Activated CD8-positive, alpha-beta T cell treated with anti-CD3 and anti-CD28 coated beads for 36 hours (primary cell): ENCODE measurements around the gene SAMD11. TPM values are rescaled to one million over a fixed set of nuclear protein-coding genes. Genes with fewer than 3 reads are reported as not detected.

Experiments
- ATAC-seq: fragments of 200-7000 bp; cut with Tn5 transposase; one replicate; pipeline ENCODE4 v1.10.0; 2021; ENCODE audit warnings: mild to moderate bottlenecking, moderate library complexity
- CTCF ChIA-PET: fragments of 350-600 bp; sonication (Branson Sonifier 250); formaldehyde crosslinking; loops from one replicate; lab custom pipeline; 2021; ENCODE audit warnings: antibody characterized with exemption; lab: Charles Lee
- POLR2A ChIA-PET: fragments of 350-600 bp; sonication (Branson Sonifier 250); formaldehyde crosslinking; loops from one replicate; lab custom pipeline; 2021; ENCODE audit warnings: antibody characterized with exemption; lab: Charles Lee
- DNase-seq: peaks from one replicate; pipeline ENCODE4 v3.0.0-alpha.2; 2020
- H3K27ac Mint-ChIP-seq: one replicate; pipeline ENCODE4 v1.8.0; 2021; ENCODE audit warnings: mild to moderate bottlenecking, mixed read lengths
- H3K27me3 Mint-ChIP-seq: one replicate; pipeline ENCODE4 v1.8.0; 2021; ENCODE audit warnings: mixed read lengths
- H3K36me3 Mint-ChIP-seq: one replicate; pipeline ENCODE4 v1.8.0; 2021; ENCODE audit warnings: low read depth, mixed read lengths
- H3K4me1 Mint-ChIP-seq: one replicate; pipeline ENCODE4 v1.8.0; 2021; ENCODE audit warnings: low read depth, mixed read lengths
- H3K4me3 Mint-ChIP-seq: one replicate; pipeline ENCODE4 v1.8.0; 2021; ENCODE audit warnings: mild to moderate bottlenecking, moderate library complexity, mixed read lengths
- H3K9me3 Mint-ChIP-seq: one replicate; pipeline ENCODE4 v1.8.0; 2021; ENCODE audit warnings: mixed read lengths
- CTCF ChIP-seq: fragments of 200-600 bp; IDR thresholded peaks from one replicate; pipeline ENCODE4 v1.8.0; 2022; ENCODE audit warnings: antibody characterized with exemption, mild to moderate bottlenecking
- intact Hi-C: fragments of 100-400 bp; cut with micrococcal nuclease; formaldehyde crosslinking; loops from one replicate; pipeline ENCODE4 v1.10.0; 2022
- total RNA-seq, 2 experiments: library from RNA; stranded (reverse); gene quantifications; one replicate each; pipeline ENCODE4 v1.2.3, GENCODE V29; 2021

SAMD11 gene
- total RNA-seq, 2 experiments from 2014 or later = not detected

GRCh38 chr1:932173-932510 lies 8.4 kb downstream of the SAMD11 start:
- no peaks in the 10 kb centered on the region for H3K36me3 Mint-ChIP-seq
- intact Hi-C loops = no loop called here
- ATAC-seq (no peak), DNase-seq (no peak)
- peaks cover 14% of the 10 kb centered on the region for H3K27me3 Mint-ChIP-seq
- POLR2A ChIA-PET = no interaction called here
- no peaks in the 10 kb centered on the region for H3K9me3 Mint-ChIP-seq
- no peak for TF ChIP-seq CTCF
- CTCF ChIA-PET = interaction anchor here (1.7 kb wide), 1 partner anchor 28 kb away, joined by 6 read pairs; no protein-coding TSS in a partner anchor
- H3K27ac Mint-ChIP-seq = no peak overlapping the region
- H3K4me3 Mint-ChIP-seq = no peak overlapping the region
- no peaks in the 10 kb centered on the region for H3K4me1 Mint-ChIP-seq

GRCh38 chr1:932776-933602 lies 9.3 kb downstream of the SAMD11 start:
- POLR2A ChIA-PET = no interaction called here
- no peak for TF ChIP-seq CTCF
- Mint-ChIP-seq H3K9me3 (no peaks in the 10 kb centered on the region), H3K36me3 (no peaks in the 10 kb centered on the region), H3K27ac (no peak overlapping the region), H3K4me3 (no peak overlapping the region), H3K4me1 (no peaks in the 10 kb centered on the region), H3K27me3 (peaks cover 11% of the 10 kb centered on the region)
- intact Hi-C loops = no loop called here
- ATAC-seq (no peak), DNase-seq (no peak)
- CTCF ChIA-PET = no interaction called here

GRCh38 chr1:933603-933940 lies 9.8 kb downstream of the SAMD11 start:
- H3K27ac Mint-ChIP-seq = no peak overlapping the region
- DNase-seq = no peak
- H3K4me3 Mint-ChIP-seq = no peak overlapping the region
- ATAC-seq = no peak
- ChIA-PET CTCF (no interaction called here), POLR2A (no interaction called here)
- intact Hi-C loops = no loop called here
- H3K9me3 Mint-ChIP-seq = no peaks in the 10 kb centered on the region
- H3K27me3 Mint-ChIP-seq = peaks cover 17% of the 10 kb centered on the region
- TF ChIP-seq CTCF = no peak
- H3K4me1 Mint-ChIP-seq = no peaks in the 10 kb centered on the region
- H3K36me3 Mint-ChIP-seq = no peaks in the 10 kb centered on the region

GRCh38 chr1:934991-935750 lies 11.4 kb downstream of the SAMD11 start:
- Mint-ChIP-seq H3K4me3 (no peak overlapping the region), H3K27me3 (peaks cover 23% of the 10 kb centered on the region), H3K4me1 (no peaks in the 10 kb centered on the region), H3K27ac (no peak overlapping the region), H3K36me3 (no peaks in the 10 kb centered on the region), H3K9me3 (no peaks in the 10 kb centered on the region)
- TF ChIP-seq CTCF = no peak
- POLR2A ChIA-PET = no interaction called here
- no peak for DNase-seq
- CTCF ChIA-PET = no interaction called here
- ATAC-seq = no peak
- intact Hi-C loops = no loop called here

- POLR2A ChIA-PET = no interaction called here
- CTCF ChIA-PET = no interaction called here
- intact Hi-C loops = no loop called here
- DNase-seq = no peak
- TF ChIP-seq CTCF = no peak
- Mint-ChIP-seq H3K9me3 (no peaks in the 10 kb centered on the region), H3K36me3 (no peaks in the 10 kb centered on the region), H3K4me1 (no peaks in the 10 kb centered on the region), H3K4me3 (no peak overlapping the region), H3K27me3 (peaks cover 26% of the 10 kb centered on the region), H3K27ac (no peak overlapping the region)
- ATAC-seq = no peak
These were observed 12.1 kb downstream of the SAMD11 start for GRCh38 chr1:935751-936231.
